ENCODE measurements around the gene ANKS6. TPM values are rescaled to one million over a fixed set of nuclear protein-coding genes. Genes with fewer than 3 reads are reported as not detected.

The ANKS6 gene
- total and polyA plus RNA-seq, 10 of the 15 experiments (the other 5 are each of a cell fraction or from before 2014, with no cell fraction given): 2.0 to 16.2 (median 6.1) TPM

DNA sequence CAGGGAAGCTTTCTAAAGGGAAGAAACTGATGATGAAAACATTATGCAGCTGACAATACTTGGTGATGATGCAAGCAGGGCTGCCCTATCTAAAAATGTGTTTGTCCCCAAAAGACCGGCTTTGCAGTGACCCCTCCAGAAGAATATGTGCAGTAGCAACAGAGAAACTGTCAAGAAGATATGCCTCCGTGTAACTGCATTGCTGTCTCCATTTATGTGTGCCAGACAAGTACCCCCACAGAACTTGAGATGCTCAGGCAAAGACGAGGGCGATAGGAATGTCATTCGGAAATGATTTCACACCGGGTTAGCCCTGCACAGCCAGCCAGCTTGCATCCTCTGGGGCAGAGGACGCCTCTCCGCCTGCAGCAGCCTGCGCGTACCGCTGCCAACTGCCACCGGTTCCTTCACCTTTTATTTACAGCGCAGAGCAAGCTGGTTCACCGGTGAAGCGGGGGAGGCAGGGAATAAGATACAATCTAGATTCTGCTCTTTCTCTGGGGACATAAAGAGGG, 89.6 kb downstream of the ANKS6 start:
- BruUV-seq (replicated peaks): no TSS peak
- ChIA-PET POLR2A (no interaction called here), RAD21 (ENCODE audit: unreplicated experiment) (no interaction called here), CTCF (no interaction called here), SMC1A (ENCODE audit: uncharacterized antibody, unreplicated experiment) (no interaction called here)
- Histone ChIP-seq H3K4me2 (ENCODE audit: control insufficient read depth, insufficient read depth) (no peak overlapping the region), H3K4me1 (ENCODE audit: control insufficient read depth, insufficient read depth, low read length) (no peaks in the 10 kb centered on the region), H4K20me1 (ENCODE audit: control insufficient read depth, insufficient read depth) (no peaks in the 10 kb centered on the region), H3K27ac (ENCODE audit: control insufficient read depth, insufficient read depth) (no peak overlapping the region), H3K9me3 (replicated peaks; ENCODE audit: control insufficient read depth, insufficient read depth, low read length) (no peaks in the 10 kb centered on the region), H3K4me3 (no peak overlapping the region), H3K36me3 (ENCODE audit: control insufficient read depth in 2 of 2, insufficient read depth in 2 of 2, low read length in 1 of 2) (no peaks in the 10 kb centered on the region), H3K9ac (ENCODE audit: control insufficient read depth, insufficient read depth, low read length) (no peak overlapping the region), H3K79me2 (ENCODE audit: control insufficient read depth, insufficient read depth, low read length) (no peaks in the 10 kb centered on the region), H2AFZ (ENCODE audit: control insufficient read depth, low read depth, low read length) (no peak overlapping the region), H3K27me3 (replicated peaks in 1 of 2; ENCODE audit: control insufficient read depth in 2 of 2, insufficient read depth in 2 of 2, low read length in 1 of 2) (peaks cover 3 to 12% of the 10 kb centered on the region in 2 experiments; a peak in 3 of 4 replicates)
- in situ Hi-C loops (cut with MboI): no loop called here
- DNase-seq (ENCODE audit: low read depth, low spot score): no peak
- WGBS (ENCODE audit: insufficient coverage, insufficient replicate concordance, low lambda C conversion rate, missing lambda C conversion rate): 15% methylated on average over 15 of the region's 15 CpGs
- no peak for TF ChIP-seq CREM (IDR thresholded peaks at IDR 0.05; ENCODE audit: low read depth)
- no peak for TF ChIP-seq POLR2AphosphoS2 (IDR thresholded peaks at IDR 0.05; ENCODE audit: low read depth, low read length)
- no peak for TF ChIP-seq SRF (IDR thresholded peaks at IDR 0.05; ENCODE audit: low read depth in 2 of 2, low read length in 2 of 2)
- TF ChIP-seq ASH2L (IDR thresholded peaks at IDR 0.05; ENCODE audit: borderline replicate concordance, low read depth): no peak
- no peak for TF ChIP-seq BCL11A (IDR thresholded peaks at IDR 0.05; ENCODE audit: low read depth, low read length)
- TF ChIP-seq EZH2 (IDR thresholded peaks at IDR 0.05; ENCODE audit: borderline replicate concordance, control insufficient read depth, low read depth, low read length): no peak
- no peak for TF ChIP-seq SUPT20H (IDR thresholded peaks at IDR 0.05; ENCODE audit: borderline replicate concordance, control insufficient read depth, low read depth, low read length)
- TF ChIP-seq SMARCA5 (IDR thresholded peaks at IDR 0.05): no peak
- TF ChIP-seq, protein P1, sequence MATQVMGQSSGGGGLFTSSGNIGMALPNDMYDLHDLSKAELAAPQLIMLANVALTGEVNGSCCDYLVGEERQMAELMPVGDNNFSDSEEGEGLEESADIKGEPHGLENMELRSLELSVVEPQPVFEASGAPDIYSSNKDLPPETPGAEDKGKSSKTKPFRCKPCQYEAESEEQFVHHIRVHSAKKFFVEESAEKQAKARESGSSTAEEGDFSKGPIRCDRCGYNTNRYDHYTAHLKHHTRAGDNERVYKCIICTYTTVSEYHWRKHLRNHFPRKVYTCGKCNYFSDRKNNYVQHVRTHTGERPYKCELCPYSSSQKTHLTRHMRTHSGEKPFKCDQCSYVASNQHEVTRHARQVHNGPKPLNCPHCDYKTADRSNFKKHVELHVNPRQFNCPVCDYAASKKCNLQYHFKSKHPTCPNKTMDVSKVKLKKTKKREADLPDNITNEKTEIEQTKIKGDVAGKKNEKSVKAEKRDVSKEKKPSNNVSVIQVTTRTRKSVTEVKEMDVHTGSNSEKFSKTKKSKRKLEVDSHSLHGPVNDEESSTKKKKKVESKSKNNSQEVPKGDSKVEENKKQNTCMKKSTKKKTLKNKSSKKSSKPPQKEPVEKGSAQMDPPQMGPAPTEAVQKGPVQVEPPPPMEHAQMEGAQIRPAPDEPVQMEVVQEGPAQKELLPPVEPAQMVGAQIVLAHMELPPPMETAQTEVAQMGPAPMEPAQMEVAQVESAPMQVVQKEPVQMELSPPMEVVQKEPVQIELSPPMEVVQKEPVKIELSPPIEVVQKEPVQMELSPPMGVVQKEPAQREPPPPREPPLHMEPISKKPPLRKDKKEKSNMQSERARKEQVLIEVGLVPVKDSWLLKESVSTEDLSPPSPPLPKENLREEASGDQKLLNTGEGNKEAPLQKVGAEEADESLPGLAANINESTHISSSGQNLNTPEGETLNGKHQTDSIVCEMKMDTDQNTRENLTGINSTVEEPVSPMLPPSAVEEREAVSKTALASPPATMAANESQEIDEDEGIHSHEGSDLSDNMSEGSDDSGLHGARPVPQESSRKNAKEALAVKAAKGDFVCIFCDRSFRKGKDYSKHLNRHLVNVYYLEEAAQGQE (IDR thresholded peaks at IDR 0.05; ENCODE audit: low read depth, low read length): no peak
- intact Hi-C loops (cut with micrococcal nuclease; ENCODE audit: unreplicated experiment): loop anchor here (2.0 kb wide), 1 partner anchor 170 kb away; no protein-coding TSS in a partner anchor
- no peak for FAIRE-seq
- no peak for ATAC-seq
